HG02642 (cell line): ENCODE results near the gene METTL2A.
"Not testable (repeated sequence)": the region's sequence is repeated elsewhere in the genome, so short reads cannot be mapped to it uniquely, and the experiment has no call there.

Experiments
- ATAC-seq: cut with Tn5 transposase; IDR thresholded peaks from one replicate; pipeline ENCODE4 v1.9.1; 2021; ENCODE audit warnings: mild to moderate bottlenecking; ENCODE audit not compliant: unreplicated experiment, poor library complexity

Gene METTL2A

GRCh38 chr17:62470666-62471379 is 47.1 kb downstream of the METTL2A start:
- ATAC-seq, result not testable (repeated sequence)

GRCh38 chr17:62471380-62471880 is 47.7 kb downstream of the METTL2A start:
- ATAC-seq, result not testable (repeated sequence)

GRCh38 chr17:62473030-62473982 is 49.6 kb downstream of the METTL2A start:
- ATAC-seq, result not testable (repeated sequence)

DNA sequence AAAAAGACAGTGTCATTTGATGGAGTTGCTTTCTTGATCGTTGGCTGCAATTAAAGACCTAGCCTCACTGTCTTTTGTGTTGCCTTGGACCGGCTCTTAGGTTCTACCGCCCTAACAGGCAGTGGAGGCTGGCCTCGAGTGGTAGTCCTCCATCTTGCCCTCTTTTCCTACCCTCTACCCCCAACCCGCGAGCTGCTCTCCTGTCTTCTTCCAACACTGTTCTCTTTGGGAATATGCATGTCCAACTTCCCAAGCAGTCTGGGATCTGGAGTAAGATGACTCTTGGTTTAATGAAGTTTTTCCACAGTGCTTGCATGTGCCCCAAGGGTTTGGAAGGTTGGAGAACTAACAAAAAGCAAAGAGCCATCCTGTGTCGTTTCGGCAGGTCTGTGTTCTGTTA is 53.4 kb downstream of the METTL2A start:
- ATAC-seq, result not testable (repeated sequence)

DNA sequence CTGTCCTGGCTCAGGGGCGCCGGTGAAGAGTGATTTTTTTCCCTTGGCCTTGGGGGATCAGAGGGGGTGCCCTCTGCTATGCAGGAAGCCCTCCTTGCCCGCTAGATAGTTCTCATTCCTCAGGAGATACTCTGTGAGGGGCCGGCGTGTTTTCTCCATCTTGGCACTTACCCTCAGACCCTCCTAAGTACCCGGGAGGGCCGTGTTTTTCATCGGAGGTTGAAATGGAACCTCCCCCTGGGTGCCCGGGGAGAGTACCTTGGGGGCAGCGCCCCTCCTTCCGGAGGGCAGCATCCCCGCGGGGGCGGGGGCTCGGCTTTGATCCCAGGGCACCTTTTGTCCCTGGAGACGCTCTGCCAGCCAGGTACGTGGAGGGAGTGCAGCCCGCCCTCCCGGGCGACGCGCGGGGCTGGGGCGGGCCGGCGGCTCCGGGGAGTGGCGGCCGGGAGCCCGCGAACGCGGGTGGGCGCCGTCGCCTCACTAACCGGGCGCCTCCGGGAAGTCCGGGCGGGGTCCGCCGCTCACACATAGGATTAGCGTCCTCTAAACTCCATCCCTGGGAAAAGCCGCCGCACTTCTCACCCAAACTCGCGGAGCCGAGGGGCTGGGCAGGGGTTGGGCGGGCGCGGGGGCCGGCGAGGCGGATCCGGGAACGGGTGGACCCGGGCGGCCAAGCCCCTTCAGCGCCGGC is 54.2 kb downstream of the METTL2A start:
- ATAC-seq, result peak; percentile 38

DNA sequence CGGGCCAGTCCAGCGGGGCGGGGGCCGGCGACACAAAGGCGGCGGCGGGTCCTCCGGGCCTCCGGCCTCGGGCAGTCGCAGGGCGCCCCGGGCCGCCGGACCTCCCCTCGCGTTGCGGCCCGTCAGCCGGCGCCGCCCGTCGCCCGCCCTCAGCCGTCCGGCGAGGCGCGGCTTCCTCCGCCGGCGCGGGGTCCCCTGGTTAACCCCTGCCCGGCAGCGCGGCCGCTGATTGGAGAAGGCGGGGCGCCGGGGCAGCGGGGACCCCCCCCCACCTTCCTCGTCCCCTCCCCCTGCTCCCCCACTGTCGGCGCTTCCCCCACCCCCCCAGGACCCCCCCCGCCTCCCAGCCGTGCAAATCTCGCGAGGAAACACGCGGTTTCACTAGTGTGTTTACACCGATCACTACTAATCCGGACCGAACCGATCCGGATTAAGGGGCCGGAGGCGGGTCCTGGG is 54.8 kb downstream of the METTL2A start, which contains the start of gene TLK2:
Gene TLK2, plus strand, starts transcription at position 402 of the 456 bp plus-strand sequence. CDS start 2,301 bp downstream, outside the sequence.
- peak; percentile 77 for ATAC-seq

DNA sequence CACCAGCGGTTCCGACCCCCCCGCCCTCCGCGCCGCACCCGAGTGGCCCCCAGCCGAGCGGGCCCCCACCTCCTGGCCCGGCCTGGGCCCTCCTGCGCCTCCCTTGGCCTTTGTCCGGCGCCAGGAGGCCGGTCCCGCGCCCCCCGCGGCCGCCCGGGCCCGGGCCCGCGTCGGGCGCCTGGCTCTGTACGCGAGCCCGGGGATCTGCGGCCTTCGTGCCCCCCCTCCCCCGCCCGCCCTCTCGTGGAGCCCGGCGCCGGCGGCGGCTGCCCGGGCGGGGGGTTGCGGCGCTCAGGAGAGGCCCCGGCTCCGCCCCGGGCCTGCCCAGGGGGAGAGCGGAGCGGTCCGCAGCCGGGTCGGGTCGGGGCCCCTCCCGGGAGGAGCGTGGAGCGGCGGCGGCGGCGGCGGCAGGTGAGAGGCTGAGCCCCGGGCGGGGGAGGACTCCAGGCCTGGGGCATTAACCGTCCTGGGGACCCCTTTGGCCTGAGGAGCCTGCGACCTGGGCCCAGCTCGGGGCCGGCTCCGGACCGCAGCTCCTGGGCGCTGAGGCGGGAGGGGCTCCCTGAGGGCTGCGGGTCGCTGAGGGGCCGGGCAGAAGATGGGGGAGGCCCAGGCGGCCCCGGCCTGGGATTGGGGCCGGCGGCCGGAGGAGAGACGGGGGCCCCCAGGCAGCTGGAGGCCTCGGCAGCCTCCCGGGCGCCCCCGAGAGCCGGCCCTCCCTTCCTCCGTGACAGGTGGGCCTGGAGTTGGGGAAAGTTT is 55.4 kb downstream of the METTL2A start:
- peak; percentile 36 for ATAC-seq

GRCh38 chr17:62479639-62480258 is 56.1 kb downstream of the METTL2A start:
- not testable (repeated sequence) for ATAC-seq

DNA sequence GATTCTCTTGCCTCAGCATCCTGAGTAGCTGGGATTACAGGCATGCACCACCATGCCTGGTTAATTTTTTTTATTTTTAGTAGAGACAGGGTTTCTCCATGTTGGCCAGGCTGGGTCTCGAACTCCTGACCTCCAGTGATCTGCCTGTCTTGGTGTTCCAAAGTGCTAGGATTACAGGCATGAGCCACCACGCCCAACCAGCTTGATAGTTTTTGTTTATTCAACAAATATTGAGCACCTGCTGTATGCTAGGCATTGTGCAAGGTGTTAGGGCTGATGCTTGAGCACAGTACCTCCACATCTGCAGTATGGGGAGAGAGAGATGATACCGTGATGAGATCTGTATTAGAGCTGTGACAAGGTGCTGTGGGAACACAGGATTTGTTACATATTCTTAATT is 58.9 kb downstream of the METTL2A start:
- ATAC-seq, result not testable (repeated sequence)

- ATAC-seq, result not testable (repeated sequence)
Observed at GRCh38 chr17:62490990-62491389, 67.3 kb downstream of the METTL2A start.

DNA sequence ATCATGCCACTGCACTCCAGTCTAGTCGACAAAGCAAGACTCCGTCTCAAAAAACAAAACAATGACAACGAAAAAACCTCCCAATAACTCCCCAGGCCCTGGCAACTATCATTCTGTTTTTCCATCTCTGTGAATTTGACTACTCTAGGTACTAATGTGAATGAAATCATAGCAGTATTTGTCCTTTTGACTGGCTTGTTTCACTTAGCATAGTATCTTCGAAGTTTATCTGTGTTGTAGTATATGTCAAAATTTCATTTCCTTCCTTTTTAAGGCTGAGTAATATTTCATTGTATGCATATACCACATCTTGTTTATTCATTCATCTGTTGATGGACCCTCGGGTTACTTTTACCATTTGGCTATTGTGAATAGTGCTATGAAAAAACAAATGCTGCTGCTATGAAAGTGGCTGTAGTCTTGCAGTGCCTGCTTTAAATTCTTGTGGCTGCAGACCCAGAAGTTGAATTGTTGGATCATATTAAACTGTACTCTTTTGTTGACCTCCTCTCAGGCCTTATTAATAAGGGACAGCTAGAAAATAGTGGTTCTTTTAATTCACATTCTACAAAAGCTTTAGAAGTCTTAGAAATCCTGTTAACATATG is 69.5 kb downstream of the METTL2A start:
- not testable (repeated sequence) for ATAC-seq

DNA sequence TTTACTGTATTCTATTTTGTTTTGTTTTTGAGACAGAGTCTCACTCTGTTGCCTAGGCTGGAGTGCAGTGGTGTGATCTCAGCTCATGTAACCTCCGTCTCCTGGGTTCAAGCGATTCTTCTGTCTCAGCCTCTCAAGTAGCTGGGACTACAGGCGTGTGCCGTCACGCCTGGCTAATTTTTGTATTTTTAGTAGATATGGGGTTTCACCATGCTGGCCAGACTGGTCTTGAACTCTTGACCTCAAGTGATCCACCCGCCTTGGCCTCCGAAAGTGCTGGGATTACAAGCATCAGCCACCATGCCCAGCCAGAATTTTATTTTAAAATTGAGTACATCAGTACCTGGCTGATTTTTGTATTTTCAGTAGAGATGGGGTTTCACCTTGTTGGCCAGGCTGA is 70.4 kb downstream of the METTL2A start:
- ATAC-seq, result not testable (repeated sequence)

DNA sequence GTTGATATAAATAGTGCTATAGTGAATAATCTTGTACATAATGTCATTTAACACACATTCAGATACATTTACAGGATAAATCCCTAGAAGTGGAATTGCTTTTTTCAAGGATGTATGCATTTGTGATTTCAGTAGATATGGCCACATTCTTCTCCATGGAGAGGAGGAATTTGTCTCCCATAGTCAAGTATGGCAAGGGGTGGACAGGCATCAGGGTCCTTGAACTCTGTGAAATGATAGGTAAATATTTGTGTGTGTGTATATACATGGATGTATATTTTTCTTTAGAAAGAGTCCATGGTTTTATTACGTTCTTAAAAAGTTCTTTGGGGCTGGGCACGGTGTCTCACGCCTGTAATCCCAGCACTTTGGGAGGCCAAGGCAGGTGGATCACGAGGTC is 72.6 kb downstream of the METTL2A start:
- ATAC-seq, result not testable (repeated sequence)

GRCh38 chr17:62498796-62499195 is 75.1 kb downstream of the METTL2A start:
- ATAC-seq, result not testable (repeated sequence)
